CD14-positive monocyte (primary cell): ENCODE data around the gene ERCC6. TPM values are rescaled to one million over a fixed set of nuclear protein-coding genes. Genes with fewer than 3 reads are reported as not detected.

ENCODE experiments used
- DNase-seq, 3 donors: peaks; one replicate each; pipeline ENCODE4 v3.0.0-alpha.2; 2011 to 2022
- H2AFZ ChIP-seq: 2 replicates; pipeline ENCODE4 v1.6.0; 2012; ENCODE audit warnings: mild to moderate bottlenecking, low read depth, low read length, inconsistent platforms; ENCODE audit not compliant: insufficient read depth, poor library complexity, severe bottlenecking
- H3K27ac ChIP-seq, 2 donors: 1 replicate in 1 of 2; 2 replicates in 1 of 2; pipeline ENCODE4 v1.5.1; 2012 to 2013; ENCODE audit warnings: low read length in 2 of 2, control low read depth in 1 of 2, inconsistent platforms in 1 of 2, low read depth in 1 of 2, mild to moderate bottlenecking in 1 of 2
- H3K27me3 ChIP-seq, 2 donors: one replicate each; pipeline versions ENCODE4 v1.6.0 to v1.6.1; 2011 to 2013; ENCODE audit warnings: low read length in 2 of 2; ENCODE audit not compliant: control insufficient read depth in 2 of 2, insufficient read depth in 2 of 2
- H3K36me3 ChIP-seq, 2 donors: replicated peaks in 1 of 2; 1 replicate in 1 of 2; 2 replicates in 1 of 2; pipeline versions ENCODE4 v1.5.1 to v1.6.1; 2012 to 2013; ENCODE audit warnings: low read length in 2 of 2, control low read depth in 1 of 2, inconsistent platforms in 1 of 2, mild to moderate bottlenecking in 1 of 2; ENCODE audit not compliant: insufficient read depth in 2 of 2, control insufficient read depth in 1 of 2
- H3K4me1 ChIP-seq, 2 donors: 1 replicate in 1 of 2; 2 replicates in 1 of 2; pipeline versions ENCODE4 v1.5.1 to v1.6.1; 2012 to 2013; ENCODE audit warnings: low read length in 2 of 2, control low read depth in 1 of 2, inconsistent platforms in 1 of 2, mild to moderate bottlenecking in 1 of 2, moderate library complexity in 1 of 2; ENCODE audit not compliant: insufficient read depth in 2 of 2, control insufficient read depth in 1 of 2
- H3K4me2 ChIP-seq: replicated peaks from 2 replicates; pipeline ENCODE3; 2012; ENCODE audit warnings: low read length, moderate library complexity, mild to moderate bottlenecking; ENCODE audit not compliant: poor library complexity, severe bottlenecking; ENCODE audit errors: extremely low read depth
- H3K4me3 ChIP-seq, 3 experiments: fragments of 200-600 bp in 1 of 3; sonication (generic) in 1 of 3; replicated peaks in 1 of 3; 1 replicate in 2 of 3; 2 replicates in 1 of 3; pipeline ENCODE4 v1.5.1; 2011 to 2013; ENCODE audit warnings: low read length in 3 of 3, mild to moderate bottlenecking in 3 of 3, control low read depth in 2 of 3, low read depth in 2 of 3, inconsistent platforms in 1 of 3, moderate library complexity in 1 of 3
- H3K79me2 ChIP-seq: 2 replicates; pipeline ENCODE4 v1.6.0; 2012; ENCODE audit warnings: mild to moderate bottlenecking, control low read depth, inconsistent platforms, low read length, moderate library complexity; ENCODE audit not compliant: insufficient read depth
- H3K9ac ChIP-seq: 2 replicates; pipeline ENCODE4 v1.6.0; 2017; ENCODE audit warnings: low read length, mild to moderate bottlenecking; ENCODE audit not compliant: insufficient read depth, poor library complexity, severe bottlenecking
- H3K9me3 ChIP-seq, 2 donors: replicated peaks in 1 of 2; 1 replicate in 1 of 2; 2 replicates in 1 of 2; pipeline versions ENCODE4 v1.5.1 to v1.6.1; 2012 to 2013; ENCODE audit warnings: low read length in 2 of 2, control low read depth in 1 of 2; ENCODE audit not compliant: control insufficient read depth in 1 of 2, insufficient read depth in 1 of 2
- H4K20me1 ChIP-seq: 2 replicates; pipeline ENCODE4 v1.6.0; 2012; ENCODE audit warnings: mild to moderate bottlenecking, low read length, control low read depth, moderate library complexity; ENCODE audit not compliant: insufficient read depth
- H3K27ac Mint-ChIP-seq, 7 donors: one replicate each; pipeline ENCODE4 v1.8.0; 2020; ENCODE audit warnings: mild to moderate bottlenecking in 7 of 7, mixed read lengths in 7 of 7, moderate library complexity in 6 of 7, inconsistent platforms in 2 of 7
- H3K27me3 Mint-ChIP-seq, 3 donors: one replicate each; pipeline ENCODE4 v1.8.0; 2021 to 2022; ENCODE audit warnings: low read depth in 3 of 3, mild to moderate bottlenecking in 3 of 3, mixed read lengths in 3 of 3, moderate library complexity in 3 of 3, inconsistent platforms in 1 of 3
- H3K36me3 Mint-ChIP-seq, 2 donors: one replicate each; pipeline ENCODE4 v1.8.0; 2020; ENCODE audit warnings: mixed read lengths in 2 of 2, inconsistent platforms in 1 of 2, mild to moderate bottlenecking in 1 of 2
- H3K4me1 Mint-ChIP-seq: one replicate; pipeline ENCODE4 v1.8.0; 2020; ENCODE audit warnings: mild to moderate bottlenecking, mixed read lengths
- H3K4me3 Mint-ChIP-seq, 2 donors: one replicate each; pipeline ENCODE4 v1.8.0; 2020; ENCODE audit warnings: mild to moderate bottlenecking in 2 of 2, mixed read lengths in 2 of 2, moderate library complexity in 1 of 2
- H3K9me3 Mint-ChIP-seq, 7 donors: one replicate each; pipeline ENCODE4 v1.8.0; 2020 to 2022; ENCODE audit warnings: mixed read lengths in 7 of 7, mild to moderate bottlenecking in 6 of 7, moderate library complexity in 6 of 7, inconsistent platforms in 2 of 7
- WGBS: methylation state at CpG from one replicate; pipeline ENCODE4 v1.1.5; 2013; ENCODE audit warnings: missing lambda C conversion rate; ENCODE audit not compliant: insufficient coverage; 5-methylcytosine and 5-hydroxymethylcytosine counted together
- intact Hi-C, 2 donors: fragments of 100-400 bp; cut with micrococcal nuclease; formaldehyde crosslinking; loops; one replicate each; pipeline versions ENCODE4 v1.15.0 to v1.15.1; 2023
- polyA plus RNA-seq, 3 donors: library from polyadenylated mRNA; depleted of rRNA in 1 of 3; unstranded in 2 of 3; stranded (reverse) in 1 of 3; fragments of 300-500 nt in 2 of 3; fragments of >200 nt in 1 of 3; fragmentation: Illumina TruSeq in 2 of 3; gene quantifications; 1 replicate in 2 of 3; 2 replicates in 1 of 3; pipeline ENCODE4 v1.2.3, GENCODE V29; 2012 to 2021
- TF ChIP-seq, protein P1 (sequence below): fragments of 200-600 bp; IDR thresholded peaks from one replicate; pipeline ENCODE4 v1.8.0; 2022; ENCODE audit warnings: antibody characterized with exemption, mild to moderate bottlenecking

The ERCC6 gene
- polyA plus RNA-seq, 3 donors, result 5.4 to 6.2 (median 6.0) TPM

DNA sequence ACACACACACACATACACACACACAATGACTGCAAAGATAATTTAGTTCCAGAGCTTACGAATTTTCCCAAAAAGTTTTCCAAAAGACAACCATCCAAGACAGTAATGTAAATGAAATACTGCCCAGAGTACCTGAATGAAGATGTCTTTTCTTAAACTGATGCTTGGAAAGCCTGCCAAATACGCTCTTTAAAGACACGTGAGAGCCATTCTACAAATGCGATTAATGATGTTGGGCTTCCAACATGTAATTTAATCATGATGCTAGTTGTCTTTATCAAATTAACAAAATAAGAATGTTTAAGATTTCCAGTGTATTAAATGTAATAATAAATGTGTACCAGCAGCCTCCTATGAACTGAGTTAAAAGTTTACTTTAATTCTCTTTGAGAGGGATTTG is 11.1 kb downstream of the ERCC6 start:
- peaks cover 64 to 71% of the 10 kb centered on the region in 2 donors for H3K36me3 Mint-ChIP-seq
- H3K9me3 ChIP-seq, result no peaks in the 10 kb centered on the region
- H4K20me1 ChIP-seq, result no peaks in the 10 kb centered on the region
- TF ChIP-seq, protein P1, sequence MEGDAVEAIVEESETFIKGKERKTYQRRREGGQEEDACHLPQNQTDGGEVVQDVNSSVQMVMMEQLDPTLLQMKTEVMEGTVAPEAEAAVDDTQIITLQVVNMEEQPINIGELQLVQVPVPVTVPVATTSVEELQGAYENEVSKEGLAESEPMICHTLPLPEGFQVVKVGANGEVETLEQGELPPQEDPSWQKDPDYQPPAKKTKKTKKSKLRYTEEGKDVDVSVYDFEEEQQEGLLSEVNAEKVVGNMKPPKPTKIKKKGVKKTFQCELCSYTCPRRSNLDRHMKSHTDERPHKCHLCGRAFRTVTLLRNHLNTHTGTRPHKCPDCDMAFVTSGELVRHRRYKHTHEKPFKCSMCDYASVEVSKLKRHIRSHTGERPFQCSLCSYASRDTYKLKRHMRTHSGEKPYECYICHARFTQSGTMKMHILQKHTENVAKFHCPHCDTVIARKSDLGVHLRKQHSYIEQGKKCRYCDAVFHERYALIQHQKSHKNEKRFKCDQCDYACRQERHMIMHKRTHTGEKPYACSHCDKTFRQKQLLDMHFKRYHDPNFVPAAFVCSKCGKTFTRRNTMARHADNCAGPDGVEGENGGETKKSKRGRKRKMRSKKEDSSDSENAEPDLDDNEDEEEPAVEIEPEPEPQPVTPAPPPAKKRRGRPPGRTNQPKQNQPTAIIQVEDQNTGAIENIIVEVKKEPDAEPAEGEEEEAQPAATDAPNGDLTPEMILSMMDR, result no peak
- H3K36me3 ChIP-seq, result peaks cover 62 to 87% of the 10 kb centered on the region in 2 donors
- H3K27me3 Mint-ChIP-seq, result peaks cover 0 to 2% (median 0%) of the 10 kb centered on the region in 3 donors
- peaks cover 12 to 13% of the 10 kb centered on the region in 2 donors for H3K4me1 ChIP-seq
- no peaks in the 10 kb centered on the region for H3K27me3 ChIP-seq
- H3K27ac Mint-ChIP-seq, result no peak overlapping the region
- H3K4me3 Mint-ChIP-seq, result no peak overlapping the region
- H3K79me2 ChIP-seq, result peaks cover 5% of the 10 kb centered on the region
- H3K4me3 ChIP-seq, result no peak overlapping the region
- WGBS, result 100% methylated on average over 2 of the region's 4 CpGs
- H3K27ac ChIP-seq, result no peak overlapping the region
- H3K9ac ChIP-seq, result no peak overlapping the region
- no peak overlapping the region for H3K4me2 ChIP-seq
- intact Hi-C loops, result no loop called here
- H3K4me1 Mint-ChIP-seq, result peaks cover 22% of the 10 kb centered on the region
- DNase-seq, result no peak
- H3K9me3 Mint-ChIP-seq, result no peaks in the 10 kb centered on the region
- H2AFZ ChIP-seq, result no peak overlapping the region

DNA sequence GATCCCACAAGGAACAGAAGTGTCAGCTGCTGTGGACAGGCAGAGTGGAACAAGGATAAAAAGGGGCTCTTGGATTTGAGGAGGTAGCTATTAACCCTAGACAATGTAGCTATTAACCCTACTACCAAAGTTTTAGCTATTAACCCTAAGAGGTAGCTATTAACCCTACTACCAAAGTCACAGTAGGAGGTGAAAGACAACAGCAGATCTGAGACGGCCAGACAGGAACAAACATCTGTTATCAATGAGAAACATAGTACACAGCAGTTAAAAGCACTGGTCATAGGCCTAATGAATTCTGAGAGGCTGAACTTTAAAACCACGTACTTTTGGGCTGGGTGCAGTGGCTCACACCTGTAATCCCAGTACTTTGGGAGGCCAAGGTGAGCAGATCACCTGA is 11.9 kb downstream of the ERCC6 start:
- H3K36me3 ChIP-seq, result peaks cover 59 to 86% of the 10 kb centered on the region in 2 donors
- intact Hi-C loops, result no loop called here
- H3K4me3 ChIP-seq, result no peak overlapping the region
- TF ChIP-seq, protein P1, result no peak
- peak overlapping the region in 1 of 2 donors; percentile 52 for H3K27ac ChIP-seq
- Mint-ChIP-seq H3K27ac (peak overlapping the region in 6 of 7 donors; percentile 1 to 84 (median 60)), H3K4me3 (no peak overlapping the region), H3K9me3 (no peaks in the 10 kb centered on the region), H3K36me3 (peaks cover 60 to 63% of the 10 kb centered on the region in 2 donors), H3K27me3 (peaks cover 0 to 2% (median 0%) of the 10 kb centered on the region in 3 donors), H3K4me1 (peaks cover 23% of the 10 kb centered on the region)
- H3K9me3 ChIP-seq, result no peaks in the 10 kb centered on the region
- H3K27me3 ChIP-seq, result no peaks in the 10 kb centered on the region
- no peak overlapping the region for H2AFZ ChIP-seq
- no peaks in the 10 kb centered on the region for H3K79me2 ChIP-seq
- H4K20me1 ChIP-seq, result no peaks in the 10 kb centered on the region
- peaks cover 12 to 13% of the 10 kb centered on the region in 2 donors for H3K4me1 ChIP-seq
- H3K4me2 ChIP-seq, result no peak overlapping the region
- WGBS, result 100% methylated on average over 1 of the region's 2 CpGs
- H3K9ac ChIP-seq, result no peak overlapping the region
- no peak for DNase-seq
